ENCODE measurements around the gene ZSWIM6. TPM values are rescaled to one million over a fixed set of nuclear protein-coding genes. Genes with fewer than 3 reads are reported as not detected.
A peak's percentile ranks its signal among the peaks of the same experiment; 100 is the strongest.

ZSWIM6 gene
- total and polyA plus RNA-seq, 2 experiments from 2014 or later = 3.9 to 6.0 TPM

DNA sequence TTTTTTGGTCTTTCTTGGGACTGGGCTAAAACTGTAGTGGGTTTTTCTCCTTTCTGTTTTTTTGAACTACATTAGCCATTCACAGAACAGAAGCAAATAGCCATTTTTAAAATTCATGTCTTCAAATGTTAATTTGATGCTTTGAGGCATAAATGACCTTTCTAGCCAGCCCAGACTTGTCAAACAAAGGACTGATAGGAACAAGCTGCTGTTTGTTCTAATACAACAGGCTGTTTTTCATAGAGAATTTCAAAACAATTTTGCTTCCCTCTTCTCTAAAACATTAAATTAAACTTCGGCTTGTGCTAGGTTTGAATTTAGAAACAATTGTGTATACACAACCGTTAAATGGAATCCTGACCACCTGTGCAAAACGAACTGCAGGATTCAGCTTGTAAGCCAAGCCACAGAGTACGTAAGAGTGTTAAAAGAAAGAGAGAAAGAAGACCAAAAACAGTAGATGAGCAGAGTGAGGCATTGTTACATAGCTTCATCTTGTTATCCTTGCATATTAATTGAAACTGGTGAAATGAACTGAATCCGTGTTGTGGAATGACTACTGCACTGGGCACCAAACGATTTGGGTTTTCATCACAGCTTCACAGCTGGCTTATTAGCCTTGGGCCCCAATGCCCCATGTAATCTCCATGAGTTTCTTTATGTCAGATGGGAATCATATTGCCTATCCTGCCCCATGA lies 100.0 kb downstream of the ZSWIM6 start:
- peak overlapping the region; percentile 20; the same call in 1 of the 2 replicates for H3K4me3 ChIP-seq
- H3K79me2 ChIP-seq (replicated peaks; ENCODE audit: insufficient read depth) = peaks cover 25% of the 10 kb centered on the region
- TF ChIP-seq, protein P1, sequence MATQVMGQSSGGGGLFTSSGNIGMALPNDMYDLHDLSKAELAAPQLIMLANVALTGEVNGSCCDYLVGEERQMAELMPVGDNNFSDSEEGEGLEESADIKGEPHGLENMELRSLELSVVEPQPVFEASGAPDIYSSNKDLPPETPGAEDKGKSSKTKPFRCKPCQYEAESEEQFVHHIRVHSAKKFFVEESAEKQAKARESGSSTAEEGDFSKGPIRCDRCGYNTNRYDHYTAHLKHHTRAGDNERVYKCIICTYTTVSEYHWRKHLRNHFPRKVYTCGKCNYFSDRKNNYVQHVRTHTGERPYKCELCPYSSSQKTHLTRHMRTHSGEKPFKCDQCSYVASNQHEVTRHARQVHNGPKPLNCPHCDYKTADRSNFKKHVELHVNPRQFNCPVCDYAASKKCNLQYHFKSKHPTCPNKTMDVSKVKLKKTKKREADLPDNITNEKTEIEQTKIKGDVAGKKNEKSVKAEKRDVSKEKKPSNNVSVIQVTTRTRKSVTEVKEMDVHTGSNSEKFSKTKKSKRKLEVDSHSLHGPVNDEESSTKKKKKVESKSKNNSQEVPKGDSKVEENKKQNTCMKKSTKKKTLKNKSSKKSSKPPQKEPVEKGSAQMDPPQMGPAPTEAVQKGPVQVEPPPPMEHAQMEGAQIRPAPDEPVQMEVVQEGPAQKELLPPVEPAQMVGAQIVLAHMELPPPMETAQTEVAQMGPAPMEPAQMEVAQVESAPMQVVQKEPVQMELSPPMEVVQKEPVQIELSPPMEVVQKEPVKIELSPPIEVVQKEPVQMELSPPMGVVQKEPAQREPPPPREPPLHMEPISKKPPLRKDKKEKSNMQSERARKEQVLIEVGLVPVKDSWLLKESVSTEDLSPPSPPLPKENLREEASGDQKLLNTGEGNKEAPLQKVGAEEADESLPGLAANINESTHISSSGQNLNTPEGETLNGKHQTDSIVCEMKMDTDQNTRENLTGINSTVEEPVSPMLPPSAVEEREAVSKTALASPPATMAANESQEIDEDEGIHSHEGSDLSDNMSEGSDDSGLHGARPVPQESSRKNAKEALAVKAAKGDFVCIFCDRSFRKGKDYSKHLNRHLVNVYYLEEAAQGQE (IDR thresholded peaks at IDR 0.05; ENCODE audit: unreplicated experiment) = no peak
- no peak for TF ChIP-seq CREB1 (CRISPR knock-in tag; IDR thresholded peaks at IDR 0.05; ENCODE audit: low read depth)
- no peak for TF ChIP-seq EZH2 (IDR thresholded peaks at IDR 0.05; ENCODE audit: low read depth, unreplicated experiment)
- TF ChIP-seq, protein P2, sequence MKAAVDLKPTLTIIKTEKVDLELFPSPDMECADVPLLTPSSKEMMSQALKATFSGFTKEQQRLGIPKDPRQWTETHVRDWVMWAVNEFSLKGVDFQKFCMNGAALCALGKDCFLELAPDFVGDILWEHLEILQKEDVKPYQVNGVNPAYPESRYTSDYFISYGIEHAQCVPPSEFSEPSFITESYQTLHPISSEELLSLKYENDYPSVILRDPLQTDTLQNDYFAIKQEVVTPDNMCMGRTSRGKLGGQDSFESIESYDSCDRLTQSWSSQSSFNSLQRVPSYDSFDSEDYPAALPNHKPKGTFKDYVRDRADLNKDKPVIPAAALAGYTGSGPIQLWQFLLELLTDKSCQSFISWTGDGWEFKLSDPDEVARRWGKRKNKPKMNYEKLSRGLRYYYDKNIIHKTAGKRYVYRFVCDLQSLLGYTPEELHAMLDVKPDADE (IDR thresholded peaks at IDR 0.05) = no peak
- no peak for TF ChIP-seq NANOG (IDR thresholded peaks at IDR 0.05; ENCODE audit: borderline replicate concordance)
- DNase-seq (ENCODE audit: low spot score) (no peak), ATAC-seq (no peak)
- H3K27me3 ChIP-seq (ENCODE audit: insufficient read depth) = no peaks in the 10 kb centered on the region
- Mint-ChIP-seq H3K36me3 (ENCODE audit: low read depth) (0 out of 3 replicates have a peak, but pooled peaks cover 2% of the 10 kb centered on the region), H3K27me3 (ENCODE audit: insufficient read depth, low read depth, poor library complexity) (peaks cover 1% of the 10 kb centered on the region), H3K4me3 (no peak overlapping the region), H3K4me1 (peaks cover 29% of the 10 kb centered on the region), H3K9me3 (no peaks in the 10 kb centered on the region), H3K27ac (peak overlapping the region; percentile 39; the same call in 1 of the 2 replicates)
- peak overlapping the region; percentile 50 for H3K4me2 ChIP-seq
- H3K36me3 ChIP-seq (ENCODE audit: insufficient read depth) = no peaks in the 10 kb centered on the region
- peak overlapping the region; percentile 42 for H3K27ac ChIP-seq (ENCODE audit: low read depth)
- H3K9me2 ChIP-seq (ENCODE audit: insufficient read depth) = no peaks in the 10 kb centered on the region
- no peaks in the 10 kb centered on the region for H3F3A ChIP-seq (replicated peaks; ENCODE audit: low read depth)
- no peaks in the 10 kb centered on the region; the same call in 1 of the 2 replicates for H4K20me1 ChIP-seq (replicated peaks; ENCODE audit: insufficient read depth)
- peaks cover 29% of the 10 kb centered on the region for H3K4me1 ChIP-seq (ENCODE audit: insufficient read depth)
- H2AFZ ChIP-seq = no peak overlapping the region

DNA sequence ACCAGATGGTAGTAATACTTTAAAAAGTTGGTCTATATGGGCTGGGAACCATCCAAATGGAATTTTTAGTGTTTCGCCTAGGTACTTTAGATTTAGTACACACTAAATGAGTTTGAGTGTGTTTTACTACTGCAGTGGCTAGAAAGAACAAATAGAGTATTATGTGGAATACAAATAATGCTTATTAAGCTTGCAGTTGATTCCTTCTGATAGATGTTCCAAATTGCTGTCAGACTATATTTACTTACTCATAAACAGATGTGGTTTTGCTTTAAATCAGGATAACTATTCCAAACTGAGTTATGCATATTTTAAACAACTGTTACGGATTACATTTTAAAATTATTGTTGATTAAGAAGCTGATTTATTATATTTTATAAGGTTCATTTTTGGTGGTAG lies 103.3 kb downstream of the ZSWIM6 start:
- no peak for DNase-seq (ENCODE audit: low spot score)
- ATAC-seq = no peak
- no peaks in the 10 kb centered on the region for H3K9me2 ChIP-seq (ENCODE audit: insufficient read depth)
- peaks cover 14% of the 10 kb centered on the region for H3K79me2 ChIP-seq (replicated peaks; ENCODE audit: insufficient read depth)
- peaks cover 6% of the 10 kb centered on the region; the same call in 2 of the 3 replicates for H3K9me3 Mint-ChIP-seq
- H3K36me3 Mint-ChIP-seq (ENCODE audit: low read depth) = peaks cover 5% of the 10 kb centered on the region; the same call in 1 of the 3 replicates
- peaks cover 1% of the 10 kb centered on the region for H3K27me3 Mint-ChIP-seq (ENCODE audit: insufficient read depth, low read depth, poor library complexity)
- H3K27ac Mint-ChIP-seq = no peak overlapping the region
- H3K4me1 ChIP-seq (ENCODE audit: insufficient read depth) = peaks cover 15% of the 10 kb centered on the region
- H3K4me2 ChIP-seq = no peak overlapping the region
- no peak overlapping the region for H3K4me3 ChIP-seq
- no peaks in the 10 kb centered on the region for H3K27me3 ChIP-seq (ENCODE audit: insufficient read depth)
- H3K4me1 Mint-ChIP-seq = peaks cover 14% of the 10 kb centered on the region
- no peak overlapping the region for H3K4me3 Mint-ChIP-seq
- no peak for TF ChIP-seq ZNF114 (CRISPR knock-in tag; IDR thresholded peaks at IDR 0.05)
- TF ChIP-seq, protein P3, sequence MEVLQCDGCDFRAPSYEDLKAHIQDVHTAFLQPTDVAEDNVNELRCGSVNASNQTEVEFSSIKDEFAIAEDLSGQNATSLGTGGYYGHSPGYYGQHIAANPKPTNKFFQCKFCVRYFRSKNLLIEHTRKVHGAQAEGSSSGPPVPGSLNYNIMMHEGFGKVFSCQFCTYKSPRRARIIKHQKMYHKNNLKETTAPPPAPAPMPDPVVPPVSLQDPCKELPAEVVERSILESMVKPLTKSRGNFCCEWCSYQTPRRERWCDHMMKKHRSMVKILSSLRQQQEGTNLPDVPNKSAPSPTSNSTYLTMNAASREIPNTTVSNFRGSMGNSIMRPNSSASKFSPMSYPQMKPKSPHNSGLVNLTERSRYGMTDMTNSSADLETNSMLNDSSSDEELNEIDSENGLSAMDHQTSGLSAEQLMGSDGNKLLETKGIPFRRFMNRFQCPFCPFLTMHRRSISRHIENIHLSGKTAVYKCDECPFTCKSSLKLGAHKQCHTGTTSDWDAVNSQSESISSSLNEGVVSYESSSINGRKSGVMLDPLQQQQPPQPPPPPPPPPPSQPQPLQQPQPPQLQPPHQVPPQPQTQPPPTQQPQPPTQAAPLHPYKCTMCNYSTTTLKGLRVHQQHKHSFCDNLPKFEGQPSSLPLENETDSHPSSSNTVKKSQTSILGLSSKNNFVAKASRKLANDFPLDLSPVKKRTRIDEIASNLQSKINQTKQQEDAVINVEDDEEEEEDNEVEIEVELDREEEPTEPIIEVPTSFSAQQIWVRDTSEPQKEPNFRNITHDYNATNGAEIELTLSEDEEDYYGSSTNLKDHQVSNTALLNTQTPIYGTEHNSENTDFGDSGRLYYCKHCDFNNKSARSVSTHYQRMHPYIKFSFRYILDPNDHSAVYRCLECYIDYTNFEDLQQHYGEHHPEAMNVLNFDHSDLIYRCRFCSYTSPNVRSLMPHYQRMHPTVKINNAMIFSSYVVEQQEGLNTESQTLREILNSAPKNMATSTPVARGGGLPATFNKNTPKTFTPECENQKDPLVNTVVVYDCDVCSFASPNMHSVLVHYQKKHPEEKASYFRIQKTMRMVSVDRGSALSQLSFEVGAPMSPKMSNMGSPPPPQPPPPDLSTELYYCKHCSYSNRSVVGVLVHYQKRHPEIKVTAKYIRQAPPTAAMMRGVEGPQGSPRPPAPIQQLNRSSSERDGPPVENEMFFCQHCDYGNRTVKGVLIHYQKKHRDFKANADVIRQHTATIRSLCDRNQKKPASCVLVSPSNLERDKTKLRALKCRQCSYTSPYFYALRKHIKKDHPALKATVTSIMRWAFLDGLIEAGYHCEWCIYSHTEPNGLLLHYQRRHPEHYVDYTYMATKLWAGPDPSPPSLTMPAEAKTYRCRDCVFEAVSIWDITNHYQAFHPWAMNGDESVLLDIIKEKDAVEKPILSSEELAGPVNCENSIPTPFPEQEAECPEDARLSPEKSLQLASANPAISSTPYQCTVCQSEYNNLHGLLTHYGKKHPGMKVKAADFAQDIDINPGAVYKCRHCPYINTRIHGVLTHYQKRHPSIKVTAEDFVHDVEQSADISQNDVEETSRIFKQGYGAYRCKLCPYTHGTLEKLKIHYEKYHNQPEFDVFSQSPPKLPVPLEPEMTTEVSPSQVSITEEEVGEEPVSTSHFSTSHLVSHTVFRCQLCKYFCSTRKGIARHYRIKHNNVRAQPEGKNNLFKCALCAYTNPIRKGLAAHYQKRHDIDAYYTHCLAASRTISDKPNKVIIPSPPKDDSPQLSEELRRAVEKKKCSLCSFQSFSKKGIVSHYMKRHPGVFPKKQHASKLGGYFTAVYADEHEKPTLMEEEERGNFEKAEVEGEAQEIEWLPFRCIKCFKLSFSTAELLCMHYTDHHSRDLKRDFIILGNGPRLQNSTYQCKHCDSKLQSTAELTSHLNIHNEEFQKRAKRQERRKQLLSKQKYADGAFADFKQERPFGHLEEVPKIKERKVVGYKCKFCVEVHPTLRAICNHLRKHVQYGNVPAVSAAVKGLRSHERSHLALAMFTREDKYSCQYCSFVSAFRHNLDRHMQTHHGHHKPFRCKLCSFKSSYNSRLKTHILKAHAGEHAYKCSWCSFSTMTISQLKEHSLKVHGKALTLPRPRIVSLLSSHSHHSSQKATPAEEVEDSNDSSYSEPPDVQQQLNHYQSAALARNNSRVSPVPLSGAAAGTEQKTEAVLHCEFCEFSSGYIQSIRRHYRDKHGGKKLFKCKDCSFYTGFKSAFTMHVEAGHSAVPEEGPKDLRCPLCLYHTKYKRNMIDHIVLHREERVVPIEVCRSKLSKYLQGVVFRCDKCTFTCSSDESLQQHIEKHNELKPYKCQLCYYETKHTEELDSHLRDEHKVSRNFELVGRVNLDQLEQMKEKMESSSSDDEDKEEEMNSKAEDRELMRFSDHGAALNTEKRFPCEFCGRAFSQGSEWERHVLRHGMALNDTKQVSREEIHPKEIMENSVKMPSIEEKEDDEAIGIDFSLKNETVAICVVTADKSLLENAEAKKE (CRISPR knock-in tag; IDR thresholded peaks at IDR 0.05) = no peak
- TF ChIP-seq POLR2AphosphoS5 (IDR thresholded peaks at IDR 0.05; ENCODE audit: low read depth) = no peak
- TF ChIP-seq NANOG (IDR thresholded peaks at IDR 0.05; ENCODE audit: borderline replicate concordance) = no peak
- no peak overlapping the region for H3K27ac ChIP-seq (ENCODE audit: low read depth)
- no peaks in the 10 kb centered on the region for H3K36me3 ChIP-seq (ENCODE audit: insufficient read depth)
- no peaks in the 10 kb centered on the region; the same call in 1 of the 2 replicates for H4K20me1 ChIP-seq (replicated peaks; ENCODE audit: insufficient read depth)
- H3F3A ChIP-seq (replicated peaks; ENCODE audit: low read depth) = no peaks in the 10 kb centered on the region
- H2AFZ ChIP-seq = no peak overlapping the region

Measured in GM23338 (cell line).